Measurements from ENCODE around the gene KREMEN2.
"Not testable (repeated sequence)": the region's sequence is repeated elsewhere in the genome, so short reads cannot be mapped to it uniquely, and the experiment has no call there.

The KREMEN2 gene

GRCh38 chr16:2963723-2964474 lies at the start of gene KREMEN2:
Gene KREMEN2, plus strand, starts transcription at chr16:2964275. Its CDS starts 246 bp downstream, at chr16:2964521.
- in situ Hi-C loops (cut with HindIII; ENCODE audit: low sequenced_read_pairs) = no loop called here

GRCh38 chr16:2915196-2915929 lies 48.7 kb upstream of the KREMEN2 start:
- in situ Hi-C loops (cut with HindIII; ENCODE audit: low sequenced_read_pairs) = no loop called here

GRCh38 chr16:2919511-2920255 lies 44.4 kb upstream of the KREMEN2 start:
- in situ Hi-C loops (cut with HindIII; ENCODE audit: low sequenced_read_pairs) = no loop called here

- in situ Hi-C loops (cut with HindIII; ENCODE audit: low sequenced_read_pairs) = no loop called here
These were observed 40.6 kb upstream of the KREMEN2 start for GRCh38 chr16:2923481-2923880.

- in situ Hi-C loops (cut with HindIII; ENCODE audit: low sequenced_read_pairs) = no loop called here
These were observed 38.9 kb upstream of the KREMEN2 start for GRCh38 chr16:2924901-2925755.

- in situ Hi-C loops (cut with HindIII; ENCODE audit: low sequenced_read_pairs) = no loop called here
These were observed 38.0 kb upstream of the KREMEN2 start for GRCh38 chr16:2925951-2926649.

GRCh38 chr16:2926650-2926999 lies 37.5 kb upstream of the KREMEN2 start:
- in situ Hi-C loops (cut with HindIII; ENCODE audit: low sequenced_read_pairs) = no loop called here

- in situ Hi-C loops (cut with HindIII; ENCODE audit: low sequenced_read_pairs) = no loop called here
These were observed 36.9 kb upstream of the KREMEN2 start for GRCh38 chr16:2927010-2927646.

- in situ Hi-C loops (cut with HindIII; ENCODE audit: low sequenced_read_pairs) = not testable (repeated sequence)
These were observed 35.9 kb upstream of the KREMEN2 start for GRCh38 chr16:2928151-2928550.

GRCh38 chr16:2928796-2929195 lies 35.3 kb upstream of the KREMEN2 start:
- in situ Hi-C loops (cut with HindIII; ENCODE audit: low sequenced_read_pairs) = no loop called here

- in situ Hi-C loops (cut with HindIII; ENCODE audit: low sequenced_read_pairs) = no loop called here
These were observed 34.4 kb upstream of the KREMEN2 start for GRCh38 chr16:2929693-2930092.

GRCh38 chr16:2930236-2930635 lies 33.8 kb upstream of the KREMEN2 start:
- in situ Hi-C loops (cut with HindIII; ENCODE audit: low sequenced_read_pairs) = no loop called here

- in situ Hi-C loops (cut with HindIII; ENCODE audit: low sequenced_read_pairs) = not testable (repeated sequence)
These were observed 32.7 kb upstream of the KREMEN2 start for GRCh38 chr16:2931231-2931914.

GRCh38 chr16:2933136-2933535 lies 30.9 kb upstream of the KREMEN2 start:
- in situ Hi-C loops (cut with HindIII; ENCODE audit: low sequenced_read_pairs) = no loop called here

GRCh38 chr16:2933701-2934100 lies 30.4 kb upstream of the KREMEN2 start:
- in situ Hi-C loops (cut with HindIII; ENCODE audit: low sequenced_read_pairs) = no loop called here

GRCh38 chr16:2934450-2934849 lies 29.6 kb upstream of the KREMEN2 start:
- in situ Hi-C loops (cut with HindIII; ENCODE audit: low sequenced_read_pairs) = no loop called here

- in situ Hi-C loops (cut with HindIII; ENCODE audit: low sequenced_read_pairs) = no loop called here
These were observed 27.6 kb upstream of the KREMEN2 start for GRCh38 chr16:2936436-2937011.

GRCh38 chr16:2937170-2937569 lies 26.9 kb upstream of the KREMEN2 start:
- in situ Hi-C loops (cut with HindIII; ENCODE audit: low sequenced_read_pairs) = no loop called here

- in situ Hi-C loops (cut with HindIII; ENCODE audit: low sequenced_read_pairs) = no loop called here
These were observed 25.9 kb upstream of the KREMEN2 start for GRCh38 chr16:2938206-2938605.

Measured in DLD1 (cell line).